Tibial artery (tissue), 4 donors: ENCODE results near the gene VRK3.

Source experiments
- DNase-seq, 2 donors: peaks; one replicate each; pipeline ENCODE4 v3.0.0-alpha.2; 2019
- H3K27ac ChIP-seq, 2 donors: fragments of 200-600 bp; sonication (generic) in 1 of 2; 1 replicate in 1 of 2; 2 replicates in 1 of 2; pipeline ENCODE4 v1.5.1; 2018 to 2019; ENCODE audit warnings: mild to moderate bottlenecking in 1 of 2
- H3K27me3 ChIP-seq, 2 donors: fragments of 200-600 bp; sonication (generic) in 1 of 2; one replicate each; pipeline versions ENCODE4 v1.5.1 to v1.6.0; 2016 to 2019
- H3K36me3 ChIP-seq, 3 donors: fragments of 200-600 bp; sonication (generic) in 2 of 3; one replicate each; pipeline ENCODE4 v1.5.1; 2016 to 2019; ENCODE audit warnings: mild to moderate bottlenecking in 2 of 3
- H3K4me1 ChIP-seq, 4 donors: fragments of 200-600 bp; sonication (generic) in 2 of 4; 1 replicate in 3 of 4; 2 replicates in 1 of 4; pipeline ENCODE4 v1.5.1; 2016 to 2019
- H3K4me3 ChIP-seq, 2 donors: fragments of 200-600 bp; sonication (generic) in 1 of 2; 1 replicate in 1 of 2; 2 replicates in 1 of 2; pipeline ENCODE4 v1.5.1; 2018 to 2019; ENCODE audit warnings: mild to moderate bottlenecking in 2 of 2
- H3K9me3 ChIP-seq, 3 donors: fragments of 200-600 bp; sonication (generic) in 1 of 3; one replicate each; pipeline ENCODE4 v1.5.1; 2016 to 2019
- CTCF ChIP-seq, 2 experiments: fragments of 200-600 bp in 1 of 2; fragments of 450-650 bp in 1 of 2; IDR thresholded peaks; one replicate each; pipeline ENCODE4 v1.5.1; 2017 to 2019; ENCODE audit warnings: antibody characterized with exemption in 2 of 2, mild to moderate bottlenecking in 1 of 2, moderate library complexity in 1 of 2
- intact Hi-C: fragments of 100-400 bp; cut with DNase I; formaldehyde crosslinking; loops from one replicate; pipeline ENCODE4 v1.15.0; 2023; ENCODE audit warnings: low total_unique reads

Gene VRK3

GRCh38 chr19:50025794-50026549, 800 bp upstream of the VRK3 start, which contains the start of gene ZNF473:
Gene ZNF473 (plus strand): TSS chr19:50026005. CDS start chr19:50031083, 5,078 bp downstream.
- Histone ChIP-seq H3K9me3 (no peaks in the 10 kb centered on the region), H3K27ac (peak within 1 kb of the TSS; percentile 88 to 91), H3K4me1 (peaks cover 0 to 35% (median 22%) of the 10 kb centered on the region in 4 donors), H3K4me3 (peak within 1 kb of the TSS; percentile 70 to 80), H3K36me3 (peaks cover 5 to 20% (median 5%) of the 10 kb centered on the region in 3 donors), H3K27me3 (no peaks in the 10 kb centered on the region)
- TF ChIP-seq CTCF (IDR thresholded peaks at IDR 0.05), result no peak
- intact Hi-C loops, result loop anchor here (5.0 to 10.0 kb wide), 2 partner anchors 94 to 1079 kb away; partner anchors contain the start of gene CTU1
- DNase-seq, result peak; percentile 94 to 97

GRCh38 chr19:50024719-50025021, 502 bp downstream of the VRK3 start:
- intact Hi-C loops, result loop anchor here (5.0 to 10.0 kb wide), 2 partner anchors 92 to 1080 kb away; partner anchors contain the start of gene CTU1
- DNase-seq, result no peak
- peak overlapping the region; percentile 88 to 91 for H3K27ac ChIP-seq
- no peak for TF ChIP-seq CTCF (IDR thresholded peaks at IDR 0.05)
- no peaks in the 10 kb centered on the region for H3K27me3 ChIP-seq
- peaks cover 0 to 35% (median 22%) of the 10 kb centered on the region in 4 donors for H3K4me1 ChIP-seq
- H3K36me3 ChIP-seq, result peaks cover 8 to 16% (median 9%) of the 10 kb centered on the region in 3 donors
- H3K4me3 ChIP-seq, result peak overlapping the region; percentile 70 to 80
- H3K9me3 ChIP-seq, result no peaks in the 10 kb centered on the region

GRCh38 chr19:50022823-50023222, 2.3 kb downstream of the VRK3 start:
- no peaks in the 10 kb centered on the region for H3K27me3 ChIP-seq
- no peaks in the 10 kb centered on the region for H3K9me3 ChIP-seq
- no peak for TF ChIP-seq CTCF (IDR thresholded peaks at IDR 0.05)
- no peak for DNase-seq
- peaks cover 0 to 33% (median 22%) of the 10 kb centered on the region in 4 donors for H3K4me1 ChIP-seq
- peaks cover 16 to 28% (median 18%) of the 10 kb centered on the region in 3 donors for H3K36me3 ChIP-seq
- no peak overlapping the region for H3K4me3 ChIP-seq
- intact Hi-C loops, result loop anchor here (10.0 kb wide), 1 partner anchor 1082 kb away; the partner anchor contains the start of gene CTU1
- no peak overlapping the region for H3K27ac ChIP-seq

GRCh38 chr19:50020481-50020880, 4.7 kb downstream of the VRK3 start:
- H3K4me1 ChIP-seq, result peaks cover 0 to 17% (median 13%) of the 10 kb centered on the region in 4 donors
- no peaks in the 10 kb centered on the region for H3K27me3 ChIP-seq
- no peak overlapping the region for H3K4me3 ChIP-seq
- intact Hi-C loops, result loop anchor here (10.0 kb wide), 1 partner anchor 1084 kb away; the partner anchor contains the start of gene CTU1
- no peak overlapping the region for H3K27ac ChIP-seq
- no peaks in the 10 kb centered on the region for H3K9me3 ChIP-seq
- no peak for DNase-seq
- peaks cover 35 to 51% (median 36%) of the 10 kb centered on the region in 3 donors for H3K36me3 ChIP-seq
- no peak for TF ChIP-seq CTCF (IDR thresholded peaks at IDR 0.05)

- TF ChIP-seq CTCF (IDR thresholded peaks at IDR 0.05), result no peak
- intact Hi-C loops, result no loop called here
- H3K36me3 ChIP-seq, result peaks cover 47 to 93% (median 63%) of the 10 kb centered on the region in 3 donors
Observed at GRCh38 chr19:50016225-50016807, 8.9 kb downstream of the VRK3 start.

More at GRCh38 chr19:50016225-50016807, 8.9 kb downstream of the VRK3 start:
- Histone ChIP-seq H3K9me3 (no peaks in the 10 kb centered on the region), H3K27ac (no peak overlapping the region), H3K4me1 (no peaks in the 10 kb centered on the region), H3K4me3 (no peak overlapping the region), H3K27me3 (no peaks in the 10 kb centered on the region)
- no peak for DNase-seq
